ENCODE data around the gene RNASEH1. TPM values are rescaled to one million over a fixed set of nuclear protein-coding genes. Genes with fewer than 3 reads are reported as not detected.

Gene RNASEH1
- total RNA-seq, 2 donors from 2014 or later, result 10.3 to 31.7 TPM

- H3K27me3 Mint-ChIP-seq, result peaks cover 7% of the 10 kb centered on the region
- H3K36me3 Mint-ChIP-seq (ENCODE audit: low read depth), result no peaks in the 10 kb centered on the region
- H3K9me3 Mint-ChIP-seq, result no peaks in the 10 kb centered on the region
- ATAC-seq (replicated peaks), result peak; percentile 73
- H3K4me3 Mint-ChIP-seq, result no peak overlapping the region
- no peak overlapping the region for H3K27ac Mint-ChIP-seq
- no peaks in the 10 kb centered on the region for H3K4me1 Mint-ChIP-seq
Measured at GRCh38 chr2:3597567-3597966, 39.4 kb upstream of the RNASEH1 start.

DNA sequence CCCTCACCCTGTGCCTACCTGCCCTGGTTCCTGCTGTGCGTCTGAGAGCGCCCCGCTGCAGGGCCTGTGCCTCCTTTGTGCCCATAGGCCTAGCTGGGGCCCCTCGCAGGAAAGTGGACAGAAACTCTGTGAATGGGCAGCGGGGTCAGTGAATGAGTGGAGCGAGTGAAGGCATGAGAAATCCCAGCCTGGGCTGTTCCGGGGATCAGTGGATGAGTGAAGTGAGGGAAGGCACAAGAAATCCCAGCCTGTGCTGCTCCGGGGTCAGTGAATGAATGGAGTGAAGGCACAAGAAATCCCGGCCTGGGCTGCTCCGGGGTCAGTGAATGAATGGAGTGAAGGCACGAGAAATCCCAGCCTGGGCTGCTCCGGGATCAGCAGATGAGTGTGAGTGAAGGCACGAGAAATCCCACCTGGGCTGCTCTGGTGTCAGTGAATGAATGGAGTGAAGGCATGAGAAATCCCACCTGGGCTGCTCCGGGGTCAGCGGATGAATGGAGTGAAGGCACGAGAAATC lies 38.8 kb upstream of the RNASEH1 start:
- H3K36me3 Mint-ChIP-seq (ENCODE audit: low read depth), result no peaks in the 10 kb centered on the region
- no peaks in the 10 kb centered on the region for H3K9me3 Mint-ChIP-seq
- no peak overlapping the region for H3K27ac Mint-ChIP-seq
- H3K4me1 Mint-ChIP-seq, result no peaks in the 10 kb centered on the region
- no peak for ATAC-seq (replicated peaks)
- H3K27me3 Mint-ChIP-seq, result peaks cover 7% of the 10 kb centered on the region
- H3K4me3 Mint-ChIP-seq, result no peak overlapping the region

- H3K27ac Mint-ChIP-seq, result no peak overlapping the region
- no peak overlapping the region for H3K4me3 Mint-ChIP-seq
- H3K9me3 Mint-ChIP-seq, result no peaks in the 10 kb centered on the region
- H3K36me3 Mint-ChIP-seq (ENCODE audit: low read depth), result no peaks in the 10 kb centered on the region
- H3K27me3 Mint-ChIP-seq, result peaks cover 7% of the 10 kb centered on the region
- H3K4me1 Mint-ChIP-seq, result no peaks in the 10 kb centered on the region
- peak; percentile 93 for ATAC-seq (replicated peaks)
Measured at GRCh38 chr2:3595985-3596384, 37.9 kb upstream of the RNASEH1 start.

DNA sequence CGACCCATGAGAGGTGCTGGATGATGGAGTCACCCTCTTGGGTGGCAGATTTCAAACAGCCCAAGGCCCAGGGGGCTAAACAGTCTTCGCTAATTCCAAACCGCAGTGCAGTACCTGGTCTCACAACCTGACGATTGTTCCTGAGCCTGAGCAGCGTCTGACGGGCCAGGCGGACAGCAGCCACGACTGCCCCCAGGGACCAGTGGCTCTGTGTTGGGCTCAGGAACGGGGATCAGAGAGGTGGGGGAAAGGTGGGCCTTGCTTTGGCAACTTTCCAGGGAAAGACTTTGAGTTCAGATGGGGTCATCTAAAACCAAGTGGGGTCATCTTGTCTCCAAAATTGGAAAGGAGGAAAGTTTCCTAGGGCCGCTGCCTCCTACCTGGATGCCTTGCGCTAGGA lies 37.3 kb upstream of the RNASEH1 start:
- no peaks in the 10 kb centered on the region for H3K4me1 Mint-ChIP-seq
- no peaks in the 10 kb centered on the region for H3K36me3 Mint-ChIP-seq (ENCODE audit: low read depth)
- no peak overlapping the region for H3K4me3 Mint-ChIP-seq
- peaks cover 7% of the 10 kb centered on the region for H3K27me3 Mint-ChIP-seq
- no peak overlapping the region for H3K27ac Mint-ChIP-seq
- ATAC-seq (replicated peaks), result no peak
- no peaks in the 10 kb centered on the region for H3K9me3 Mint-ChIP-seq

DNA sequence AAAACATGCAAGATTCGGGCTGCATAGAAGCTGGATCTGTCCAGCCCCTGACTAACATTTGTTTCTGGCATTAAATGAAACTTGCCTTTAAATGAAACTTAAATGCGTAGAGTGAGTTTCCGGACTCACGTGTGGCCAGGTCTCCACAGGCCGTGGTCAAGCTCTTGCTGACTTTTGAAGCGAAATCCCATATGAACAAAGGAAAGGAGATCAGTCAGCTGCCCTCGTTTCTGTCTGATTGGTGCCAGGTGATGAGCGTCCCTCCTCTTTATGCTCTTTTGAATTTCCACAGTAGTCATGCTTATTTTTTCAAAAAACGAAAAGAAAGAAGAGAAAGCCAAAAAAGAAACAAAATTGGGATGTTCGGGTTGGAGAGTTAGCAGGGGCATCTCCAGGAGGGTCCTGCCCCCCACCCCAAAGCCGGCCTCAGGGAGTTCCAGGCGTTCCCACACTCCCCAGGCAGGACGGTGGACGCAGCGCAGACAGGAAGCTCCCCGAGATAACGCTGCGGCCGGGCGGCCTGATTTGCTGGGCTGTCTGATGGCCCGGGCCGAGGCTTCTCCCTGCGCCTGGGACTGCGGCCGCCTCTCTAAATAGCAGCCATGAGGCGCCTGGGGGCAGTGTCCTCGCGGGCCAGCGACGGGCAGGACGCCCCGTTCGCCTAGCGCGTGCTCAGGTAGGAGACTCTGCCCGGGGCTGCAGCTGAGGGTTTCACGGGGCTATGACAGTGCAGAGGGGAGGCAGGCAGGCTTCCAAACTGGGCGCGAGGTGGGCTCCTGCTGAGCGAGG lies 36.6 kb upstream of the RNASEH1 start, which contains the start of gene COLEC11:
COLEC11 (plus strand) TSS at position 620 of the 789 bp plus-strand sequence. CDS start 9,229 bp downstream, outside the sequence.
- H3K4me1 Mint-ChIP-seq, result no peaks in the 10 kb centered on the region
- no peak within 1 kb of the TSS for H3K27ac Mint-ChIP-seq
- peaks cover 7% of the 10 kb centered on the region for H3K27me3 Mint-ChIP-seq
- no peak within 1 kb of the TSS for H3K4me3 Mint-ChIP-seq
- ATAC-seq (replicated peaks), result no peak
- H3K9me3 Mint-ChIP-seq, result no peaks in the 10 kb centered on the region
- no peaks in the 10 kb centered on the region for H3K36me3 Mint-ChIP-seq (ENCODE audit: low read depth)

- no peak for ATAC-seq (replicated peaks)
Measured at GRCh38 chr2:3589086-3589485, 31.0 kb upstream of the RNASEH1 start.

GRCh38 chr2:3588084-3588483 lies 30.0 kb upstream of the RNASEH1 start:
- H3K36me3 Mint-ChIP-seq (ENCODE audit: low read depth), result peaks cover 31% of the 10 kb centered on the region
- no peaks in the 10 kb centered on the region for H3K9me3 Mint-ChIP-seq
- no peak overlapping the region for H3K4me3 Mint-ChIP-seq
- no peaks in the 10 kb centered on the region for H3K27me3 Mint-ChIP-seq
- no peak overlapping the region for H3K27ac Mint-ChIP-seq
- H3K4me1 Mint-ChIP-seq, result no peaks in the 10 kb centered on the region
- no peak for ATAC-seq (replicated peaks)

More at GRCh38 chr2:3589086-3589485, 31.0 kb upstream of the RNASEH1 start:
- Mint-ChIP-seq H3K4me1 (no peaks in the 10 kb centered on the region), H3K4me3 (no peak overlapping the region), H3K9me3 (no peaks in the 10 kb centered on the region), H3K27me3 (no peaks in the 10 kb centered on the region), H3K27ac (no peak overlapping the region), H3K36me3 (ENCODE audit: low read depth) (peaks cover 21% of the 10 kb centered on the region)

- no peak overlapping the region for H3K4me3 Mint-ChIP-seq
- no peaks in the 10 kb centered on the region for H3K9me3 Mint-ChIP-seq
- H3K27me3 Mint-ChIP-seq, result no peaks in the 10 kb centered on the region
- H3K27ac Mint-ChIP-seq, result no peak overlapping the region
- no peak for ATAC-seq (replicated peaks)
- H3K36me3 Mint-ChIP-seq (ENCODE audit: low read depth), result peaks cover 38% of the 10 kb centered on the region
- no peaks in the 10 kb centered on the region for H3K4me1 Mint-ChIP-seq
Measured at GRCh38 chr2:3587432-3587831, 29.3 kb upstream of the RNASEH1 start.

GRCh38 chr2:3587021-3587420 lies 28.9 kb upstream of the RNASEH1 start:
- Mint-ChIP-seq H3K4me3 (no peak overlapping the region), H3K36me3 (ENCODE audit: low read depth) (peaks cover 42% of the 10 kb centered on the region), H3K27ac (no peak overlapping the region), H3K4me1 (no peaks in the 10 kb centered on the region), H3K27me3 (no peaks in the 10 kb centered on the region), H3K9me3 (no peaks in the 10 kb centered on the region)
- no peak for ATAC-seq (replicated peaks)

GRCh38 chr2:3586220-3586619 lies 28.1 kb upstream of the RNASEH1 start:
- ATAC-seq (replicated peaks), result no peak
- Mint-ChIP-seq H3K4me1 (no peaks in the 10 kb centered on the region), H3K9me3 (no peaks in the 10 kb centered on the region), H3K27me3 (no peaks in the 10 kb centered on the region), H3K36me3 (ENCODE audit: low read depth) (peaks cover 50% of the 10 kb centered on the region), H3K4me3 (no peak overlapping the region), H3K27ac (no peak overlapping the region)

DNA sequence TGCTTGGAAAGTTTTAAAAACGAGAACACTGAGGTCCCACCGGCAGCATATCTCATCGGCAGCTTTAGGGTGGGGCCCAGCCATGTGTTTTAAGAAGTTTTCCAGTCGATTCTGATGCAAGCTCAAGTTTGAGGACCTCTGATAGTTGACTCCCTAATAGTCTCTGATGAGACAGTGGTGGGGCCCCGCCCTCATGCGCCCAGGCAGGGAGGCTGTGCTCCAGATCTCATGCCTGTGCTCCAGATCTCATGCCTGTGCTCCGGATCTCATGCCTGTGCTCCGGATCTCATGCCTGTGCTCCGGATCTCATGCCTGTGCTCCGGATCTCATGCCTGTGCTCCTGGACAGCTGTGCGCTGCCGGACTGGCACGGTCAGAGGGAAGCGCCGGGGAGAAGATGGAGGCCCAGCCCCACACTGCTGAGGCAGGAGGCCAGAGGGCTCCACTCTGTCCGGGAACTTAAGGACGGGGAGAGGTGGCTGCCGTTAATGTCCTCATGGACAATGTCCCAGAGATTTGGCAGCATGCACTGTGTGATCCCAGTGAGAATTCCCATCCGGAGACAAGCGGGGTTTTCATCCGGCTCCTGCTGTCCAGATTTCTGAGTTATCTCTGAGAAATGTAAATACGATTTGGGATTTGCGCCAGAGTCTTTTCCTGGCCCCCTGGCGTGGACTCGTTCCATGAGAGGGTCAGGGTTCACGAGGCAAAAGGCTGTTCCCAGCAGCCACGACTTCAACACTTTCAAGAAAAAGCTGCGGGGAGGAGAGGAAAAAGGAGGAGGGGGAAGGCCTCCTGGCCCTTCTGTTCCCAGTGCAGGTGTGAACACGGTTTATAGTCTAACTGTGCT lies 27.4 kb upstream of the RNASEH1 start:
- Mint-ChIP-seq H3K36me3 (ENCODE audit: low read depth) (peaks cover 57% of the 10 kb centered on the region), H3K4me3 (no peak overlapping the region), H3K4me1 (peaks cover 1% of the 10 kb centered on the region), H3K27ac (no peak overlapping the region), H3K27me3 (no peaks in the 10 kb centered on the region), H3K9me3 (no peaks in the 10 kb centered on the region)
- ATAC-seq (replicated peaks), result no peak

DNA sequence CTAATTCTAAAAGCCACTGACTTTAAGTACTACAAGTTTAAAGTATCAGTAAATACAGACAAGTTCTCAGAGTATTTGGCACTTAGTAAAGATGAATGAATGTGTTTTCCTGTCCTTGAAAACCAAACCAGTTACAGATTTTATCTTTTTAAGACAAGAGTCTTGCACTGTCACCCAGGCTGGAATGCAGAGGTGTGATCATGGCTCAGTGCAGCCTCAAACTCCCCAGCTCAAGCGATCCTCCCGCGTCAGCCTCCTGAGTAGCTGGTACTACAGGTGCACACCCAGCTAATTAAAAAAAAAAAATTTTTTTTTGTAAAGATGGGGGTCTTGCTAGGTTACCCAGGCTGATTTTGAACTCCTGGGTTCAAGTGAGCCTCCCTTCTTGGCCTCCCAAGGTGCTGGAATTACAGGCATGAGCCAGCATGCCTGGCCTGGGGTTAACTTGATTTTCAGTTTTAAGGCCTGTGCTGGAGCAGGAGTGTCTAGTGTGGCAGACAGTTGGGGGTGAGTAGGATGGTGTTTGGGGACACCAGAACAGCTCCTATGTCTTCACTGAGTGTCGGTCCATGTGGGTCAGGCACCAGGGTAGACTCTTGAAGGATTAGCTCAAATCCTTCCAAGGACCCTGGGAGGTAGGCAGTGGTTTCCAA lies 26.6 kb upstream of the RNASEH1 start:
- ATAC-seq (replicated peaks), result no peak
- peaks cover 5% of the 10 kb centered on the region for H3K4me1 Mint-ChIP-seq
- H3K36me3 Mint-ChIP-seq (ENCODE audit: low read depth), result peaks cover 65% of the 10 kb centered on the region
- no peaks in the 10 kb centered on the region for H3K27me3 Mint-ChIP-seq
- H3K27ac Mint-ChIP-seq, result no peak overlapping the region
- no peak overlapping the region for H3K4me3 Mint-ChIP-seq
- H3K9me3 Mint-ChIP-seq, result no peaks in the 10 kb centered on the region

DNA sequence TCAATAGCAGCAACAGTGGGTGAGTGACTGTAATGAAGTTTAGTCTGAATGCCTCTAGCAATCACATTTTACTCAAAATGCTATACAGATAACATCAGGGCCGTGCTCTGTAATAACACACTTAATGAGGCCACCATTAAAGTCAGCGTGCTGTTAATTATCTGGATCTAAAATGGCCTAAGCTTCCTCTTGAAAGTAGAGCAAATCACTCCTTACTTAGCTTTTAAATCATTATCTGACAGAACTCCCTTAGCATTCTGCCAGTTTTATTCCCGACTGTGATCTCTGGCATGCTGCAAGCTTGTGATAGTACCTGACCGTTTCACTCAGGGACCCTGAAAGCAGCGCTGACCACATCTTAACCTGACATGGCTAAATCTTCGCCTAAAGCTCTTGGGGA lies 25.9 kb upstream of the RNASEH1 start:
- no peak overlapping the region for H3K27ac Mint-ChIP-seq
- H3K4me1 Mint-ChIP-seq, result peaks cover 12% of the 10 kb centered on the region
- no peak for ATAC-seq (replicated peaks)
- no peaks in the 10 kb centered on the region for H3K27me3 Mint-ChIP-seq
- no peak overlapping the region for H3K4me3 Mint-ChIP-seq
- peaks cover 65% of the 10 kb centered on the region for H3K36me3 Mint-ChIP-seq (ENCODE audit: low read depth)
- no peaks in the 10 kb centered on the region for H3K9me3 Mint-ChIP-seq
